ENCODE results near the gene C10orf120. TPM values are rescaled to one million over a fixed set of nuclear protein-coding genes. Genes with fewer than 3 reads are reported as not detected.

The C10orf120 gene
- total and polyA plus RNA-seq, 2 donors (not counting 1 experiment from before 2014, with no cell fraction given) = not detected

DNA sequence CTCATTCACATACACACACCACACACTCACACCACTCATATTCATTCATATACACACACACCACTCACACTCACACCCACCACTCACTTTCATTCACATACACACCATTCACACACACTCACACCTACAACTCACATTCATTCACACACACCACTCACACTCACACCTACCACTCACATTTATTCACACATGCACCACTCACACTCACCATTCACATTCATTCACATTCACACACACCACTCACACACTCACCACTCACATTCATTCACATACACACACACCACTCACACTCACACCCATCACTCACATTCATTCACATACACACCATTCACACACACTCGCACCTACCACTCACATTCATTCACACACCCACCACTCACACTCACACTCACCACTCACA, 25.4 kb upstream of the C10orf120 start:
- Histone ChIP-seq H3K27ac (ENCODE audit: insufficient read depth, low read length) (no peak overlapping the region), H3K9me3 (ENCODE audit: control insufficient read depth, insufficient read depth, low read depth, low read length) (no peaks in the 10 kb centered on the region), H3K4me3 (replicated peaks in 1 of 4; ENCODE audit: control extremely low read depth in 1 of 4, insufficient read depth in 1 of 4, low read depth in 3 of 4, low read length in 4 of 4) (no peak overlapping the region), H3K4me2 (ENCODE audit: extremely low read depth, insufficient read depth, low read length) (no peak overlapping the region), H3K27me3 (ENCODE audit: control insufficient read depth, insufficient read depth, low read length) (no peaks in the 10 kb centered on the region), H3K9ac (ENCODE audit: insufficient read depth, low read length) (no peak overlapping the region), H2AFZ (ENCODE audit: low read length) (no peak overlapping the region), H3K79me2 (ENCODE audit: control insufficient read depth, insufficient read depth, low read length) (no peaks in the 10 kb centered on the region), H4K20me1 (ENCODE audit: control insufficient read depth, extremely low read depth, insufficient read depth, low read length) (no peaks in the 10 kb centered on the region), H3K4me1 (ENCODE audit: control insufficient read depth, extremely low read depth, insufficient read depth, low read length) (no peaks in the 10 kb centered on the region), H3K36me3 (ENCODE audit: control insufficient read depth, insufficient read depth, low read length) (no peaks in the 10 kb centered on the region)
- DNase-seq (ENCODE audit: low read depth in 2 of 2) = no peak
- no peak for TF ChIP-seq CTCF (conservative IDR thresholded peaks at IDR 0.05 in 1 of 2, IDR thresholded peaks at IDR 0.05 in 1 of 2; ENCODE audit: low read depth in 1 of 2, low read length in 2 of 2)
- TF ChIP-seq EZH2 (IDR thresholded peaks at IDR 0.05; ENCODE audit: low read length, missing control alignments) = no peak

- Histone ChIP-seq H2AFZ (ENCODE audit: low read length) (no peak overlapping the region), H3K79me2 (ENCODE audit: control insufficient read depth, insufficient read depth, low read length) (no peaks in the 10 kb centered on the region), H3K27ac (ENCODE audit: insufficient read depth, low read length) (no peak overlapping the region), H3K4me1 (ENCODE audit: control insufficient read depth, extremely low read depth, insufficient read depth, low read length) (no peaks in the 10 kb centered on the region), H3K27me3 (ENCODE audit: control insufficient read depth, insufficient read depth, low read length) (no peaks in the 10 kb centered on the region), H3K4me3 (replicated peaks in 1 of 4; ENCODE audit: control extremely low read depth in 1 of 4, insufficient read depth in 1 of 4, low read depth in 3 of 4, low read length in 4 of 4) (no peak overlapping the region), H3K9me3 (ENCODE audit: control insufficient read depth, insufficient read depth, low read depth, low read length) (no peaks in the 10 kb centered on the region), H3K4me2 (ENCODE audit: extremely low read depth, insufficient read depth, low read length) (no peak overlapping the region), H3K9ac (ENCODE audit: insufficient read depth, low read length) (no peak overlapping the region), H4K20me1 (ENCODE audit: control insufficient read depth, extremely low read depth, insufficient read depth, low read length) (no peaks in the 10 kb centered on the region), H3K36me3 (ENCODE audit: control insufficient read depth, insufficient read depth, low read length) (no peaks in the 10 kb centered on the region)
- no peak for DNase-seq (ENCODE audit: low read depth in 2 of 2)
- TF ChIP-seq EZH2 (IDR thresholded peaks at IDR 0.05; ENCODE audit: low read length, missing control alignments) (no peak), CTCF (conservative IDR thresholded peaks at IDR 0.05 in 1 of 2, IDR thresholded peaks at IDR 0.05 in 1 of 2; ENCODE audit: low read depth in 1 of 2, low read length in 2 of 2) (no peak)
These were observed 21.5 kb upstream of the C10orf120 start for GRCh38 chr10:122721111-122721510.

- Histone ChIP-seq H3K9ac (ENCODE audit: insufficient read depth, low read length) (no peak overlapping the region), H3K36me3 (ENCODE audit: control insufficient read depth, insufficient read depth, low read length) (no peaks in the 10 kb centered on the region), H3K27me3 (ENCODE audit: control insufficient read depth, insufficient read depth, low read length) (no peaks in the 10 kb centered on the region), H3K27ac (ENCODE audit: insufficient read depth, low read length) (no peak overlapping the region), H4K20me1 (ENCODE audit: control insufficient read depth, extremely low read depth, insufficient read depth, low read length) (no peaks in the 10 kb centered on the region), H3K9me3 (ENCODE audit: control insufficient read depth, insufficient read depth, low read depth, low read length) (no peaks in the 10 kb centered on the region), H2AFZ (ENCODE audit: low read length) (no peak overlapping the region), H3K4me3 (replicated peaks in 1 of 4; ENCODE audit: control extremely low read depth in 1 of 4, insufficient read depth in 1 of 4, low read depth in 3 of 4, low read length in 4 of 4) (no peak overlapping the region), H3K79me2 (ENCODE audit: control insufficient read depth, insufficient read depth, low read length) (no peaks in the 10 kb centered on the region), H3K4me1 (ENCODE audit: control insufficient read depth, extremely low read depth, insufficient read depth, low read length) (no peaks in the 10 kb centered on the region), H3K4me2 (ENCODE audit: extremely low read depth, insufficient read depth, low read length) (no peak overlapping the region)
- no peak for DNase-seq (ENCODE audit: low read depth in 2 of 2)
- TF ChIP-seq CTCF (conservative IDR thresholded peaks at IDR 0.05 in 1 of 2, IDR thresholded peaks at IDR 0.05 in 1 of 2; ENCODE audit: low read depth in 1 of 2, low read length in 2 of 2) = no peak
- TF ChIP-seq EZH2 (IDR thresholded peaks at IDR 0.05; ENCODE audit: low read length, missing control alignments) = no peak
These were observed 16.4 kb upstream of the C10orf120 start for GRCh38 chr10:122716025-122716424.

Measured in fibroblast of lung (primary cell).